RWPE1 (cell line): ENCODE data around the gene DCAF8L2.

ENCODE experiments used
- CTCF ChIA-PET: fragments of 350-600 bp; sonication (Branson Sonifier 250); formaldehyde crosslinking; extraction: SDS; loops from one replicate; lab custom pipeline; 2021; lab: Yijun Ruan, JAX
- POLR2A ChIA-PET: fragments of 400-600 bp; formaldehyde crosslinking; extraction: SDS; loops from one replicate; lab custom pipeline; 2020; ENCODE audit warnings: antibody characterized with exemption; ENCODE audit not compliant: low non-redundant PET; lab: Yijun Ruan, JAX
- DNase-seq: peaks from one replicate; pipeline ENCODE4 v3.0.0; 2012; ENCODE audit warnings: low spot score
- H3K27ac ChIP-seq: fragments of 450-650 bp; 2 replicates; pipeline ENCODE4 v1.5.1; 2017
- TF ChIP-seq, protein P1 (sequence below): fragments of 450-650 bp; conservative IDR thresholded peaks from 2 replicates; pipeline ENCODE4 v1.5.1; 2017; ENCODE audit warnings: low read depth, mild to moderate bottlenecking

The DCAF8L2 gene

DNA sequence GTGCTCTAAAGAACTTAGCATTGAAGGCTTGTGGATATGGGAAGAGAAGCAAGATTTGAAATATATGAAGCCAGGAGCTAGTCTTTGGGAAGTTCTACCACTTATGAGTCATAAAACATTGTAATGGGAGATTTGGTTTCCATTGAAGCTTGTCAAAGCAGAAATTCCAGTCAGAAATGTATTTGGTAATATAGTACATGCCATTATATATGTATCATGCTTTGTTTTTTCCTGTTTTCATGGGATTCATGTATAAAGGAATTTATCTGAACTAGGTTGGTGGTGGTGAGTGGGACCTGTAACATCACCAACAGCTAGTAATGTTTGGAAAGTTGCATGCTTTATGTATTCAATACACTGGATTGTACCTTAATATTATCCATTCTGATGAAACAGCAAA, 14.6 kb upstream of the DCAF8L2 start:
- TF ChIP-seq, protein P1, sequence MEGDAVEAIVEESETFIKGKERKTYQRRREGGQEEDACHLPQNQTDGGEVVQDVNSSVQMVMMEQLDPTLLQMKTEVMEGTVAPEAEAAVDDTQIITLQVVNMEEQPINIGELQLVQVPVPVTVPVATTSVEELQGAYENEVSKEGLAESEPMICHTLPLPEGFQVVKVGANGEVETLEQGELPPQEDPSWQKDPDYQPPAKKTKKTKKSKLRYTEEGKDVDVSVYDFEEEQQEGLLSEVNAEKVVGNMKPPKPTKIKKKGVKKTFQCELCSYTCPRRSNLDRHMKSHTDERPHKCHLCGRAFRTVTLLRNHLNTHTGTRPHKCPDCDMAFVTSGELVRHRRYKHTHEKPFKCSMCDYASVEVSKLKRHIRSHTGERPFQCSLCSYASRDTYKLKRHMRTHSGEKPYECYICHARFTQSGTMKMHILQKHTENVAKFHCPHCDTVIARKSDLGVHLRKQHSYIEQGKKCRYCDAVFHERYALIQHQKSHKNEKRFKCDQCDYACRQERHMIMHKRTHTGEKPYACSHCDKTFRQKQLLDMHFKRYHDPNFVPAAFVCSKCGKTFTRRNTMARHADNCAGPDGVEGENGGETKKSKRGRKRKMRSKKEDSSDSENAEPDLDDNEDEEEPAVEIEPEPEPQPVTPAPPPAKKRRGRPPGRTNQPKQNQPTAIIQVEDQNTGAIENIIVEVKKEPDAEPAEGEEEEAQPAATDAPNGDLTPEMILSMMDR = no peak
- ChIA-PET CTCF (interaction anchor here (0.6 kb wide), 1 partner anchor 1394 kb away, joined by 3 read pairs; no protein-coding TSS in a partner anchor), POLR2A (no interaction called here)
- H3K27ac ChIP-seq = no peak overlapping the region
- no peak for DNase-seq

DNA sequence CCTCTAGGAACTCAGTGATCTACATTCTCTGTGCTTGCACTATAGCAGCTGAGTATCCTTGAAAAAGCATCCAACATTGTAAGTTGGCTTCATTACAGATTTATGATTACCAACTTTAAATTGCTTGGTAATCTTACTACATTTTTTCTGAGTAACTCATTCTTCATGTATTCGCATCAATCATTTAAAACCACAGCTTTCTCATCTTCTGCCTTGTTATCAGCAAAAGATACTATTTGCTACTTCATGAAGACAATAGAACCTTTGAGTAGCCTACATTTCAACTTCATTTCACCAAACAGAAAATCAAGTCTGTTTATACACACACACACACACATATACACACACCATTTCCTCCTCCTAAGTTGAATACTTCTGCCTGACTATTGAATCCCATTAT, 6.2 kb upstream of the DCAF8L2 start:
- ChIA-PET POLR2A (no interaction called here), CTCF (interaction anchor here (1.1 kb wide), 1 partner anchor 15 kb away, joined by 3 read pairs; no protein-coding TSS in a partner anchor)
- DNase-seq = no peak
- TF ChIP-seq, protein P1 = no peak
- no peak overlapping the region for H3K27ac ChIP-seq

DNA sequence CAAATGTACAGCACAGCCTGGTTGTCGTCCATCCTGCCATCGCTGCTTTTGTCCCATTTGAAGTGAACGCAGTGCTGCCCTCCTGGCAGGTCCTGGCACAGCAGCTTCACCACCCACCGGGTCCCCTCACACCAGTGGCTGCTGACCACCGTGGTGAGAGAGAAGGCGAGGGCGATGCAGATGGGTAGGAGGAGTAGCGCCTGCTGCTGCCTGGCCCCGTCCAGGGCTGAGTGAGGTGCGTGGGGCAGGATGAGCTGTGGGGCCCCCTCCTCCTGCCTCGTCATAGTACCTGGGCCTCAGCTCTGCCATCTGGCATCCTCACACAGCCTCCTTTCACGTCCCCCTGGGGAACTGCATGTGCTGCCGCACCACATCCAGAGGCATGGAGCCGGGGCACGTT, 1.8 kb downstream of the DCAF8L2 start:
- POLR2A ChIA-PET = no interaction called here
- no peak overlapping the region for H3K27ac ChIP-seq
- TF ChIP-seq, protein P1 = no peak
- CTCF ChIA-PET = no interaction called here
- DNase-seq = no peak

DNA sequence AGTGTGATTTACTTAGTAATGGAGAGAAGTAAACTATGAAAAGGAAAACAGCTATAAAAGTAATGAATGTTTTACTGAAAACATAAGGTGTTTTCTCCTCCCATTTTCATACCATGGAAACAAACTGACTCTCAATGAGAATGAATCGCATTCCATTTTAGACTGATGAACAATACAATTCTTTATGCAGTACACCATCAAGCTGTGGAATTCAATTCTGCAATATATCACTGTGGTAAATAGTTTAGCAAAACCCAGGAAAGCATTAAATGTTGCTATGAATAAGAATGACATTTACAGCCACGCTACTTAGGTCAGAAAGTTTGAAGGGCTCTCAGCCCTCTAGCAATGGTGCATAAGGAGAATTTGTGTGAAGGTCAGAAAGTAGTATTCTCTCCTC, 7.4 kb downstream of the DCAF8L2 start:
- TF ChIP-seq, protein P1 = no peak
- POLR2A ChIA-PET = no interaction called here
- H3K27ac ChIP-seq = no peak overlapping the region
- CTCF ChIA-PET = interaction anchor here (0.8 kb wide), 1 partner anchor 165 kb away, joined by 5 read pairs; no protein-coding TSS in a partner anchor
- no peak for DNase-seq

DNA sequence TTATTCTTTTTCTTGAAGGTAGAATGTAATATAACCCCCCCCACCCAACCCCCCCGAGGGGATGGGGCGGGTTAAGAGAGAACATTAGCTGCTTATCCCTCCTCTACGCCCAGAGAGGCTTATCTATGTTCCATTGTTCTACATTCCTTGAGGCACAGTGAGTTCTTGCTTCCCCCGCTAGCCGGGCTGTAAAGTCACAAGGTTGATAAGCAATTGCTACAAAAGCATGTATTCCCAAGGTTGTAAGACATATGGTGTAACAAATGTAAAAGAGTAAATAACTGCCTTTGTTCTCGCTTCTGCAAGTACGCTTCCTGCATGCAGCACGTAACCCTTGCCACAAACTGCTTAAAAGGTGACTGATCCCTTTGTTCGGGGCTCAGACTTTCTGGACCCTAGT, 8.2 kb downstream of the DCAF8L2 start:
- TF ChIP-seq, protein P1 = no peak
- DNase-seq = no peak
- H3K27ac ChIP-seq = no peak overlapping the region
- POLR2A ChIA-PET = no interaction called here
- CTCF ChIA-PET = interaction anchor here (0.8 kb wide), 1 partner anchor 166 kb away, joined by 5 read pairs; no protein-coding TSS in a partner anchor

DNA sequence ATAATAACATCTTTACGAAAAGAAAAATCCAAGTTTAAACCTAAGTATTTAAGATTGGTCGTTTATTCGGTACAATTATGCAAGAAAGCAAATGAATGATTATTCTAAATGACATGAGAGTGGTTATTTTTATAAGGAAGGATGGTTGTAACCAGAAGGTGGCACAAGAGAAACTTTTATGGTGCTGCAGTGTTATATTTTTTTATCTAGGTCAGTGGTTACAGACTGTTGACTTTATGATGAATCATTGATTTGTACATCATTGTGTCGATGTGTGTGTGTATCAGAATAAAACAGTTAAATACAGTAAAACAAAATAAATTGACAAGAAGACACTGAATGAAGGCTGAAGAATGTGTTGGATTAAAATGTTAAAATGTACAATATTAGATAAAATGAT, 9.8 kb downstream of the DCAF8L2 start:
- TF ChIP-seq, protein P1 = no peak
- peak; percentile 20 for DNase-seq
- POLR2A ChIA-PET = interaction anchor here (0.6 kb wide), 1 partner anchor 265 kb away, joined by 7 read pairs; no protein-coding TSS in a partner anchor
- CTCF ChIA-PET = interaction anchor here (0.7 kb wide), 1 partner anchor 16 kb away, joined by 3 read pairs; no protein-coding TSS in a partner anchor
- H3K27ac ChIP-seq = no peak overlapping the region
